Stomach (tissue), 4 donors: ENCODE measurements around the gene RARRES2.

Experiments used
- EP300 ChIP-seq: sonication (generic); formaldehyde crosslinking; IDR thresholded peaks from one replicate; pipeline ENCODE4 v1.6.1; 2017; ENCODE audit warnings: antibody characterized with exemption
- POLR2A ChIP-seq, 4 donors: fragments of 450-650 bp; IDR thresholded peaks; one replicate each; pipeline ENCODE4 v1.6.1; 2016; ENCODE audit warnings: antibody characterized with exemption in 4 of 4, control low read depth in 2 of 4, mild to moderate bottlenecking in 1 of 4, moderate library complexity in 1 of 4
- POLR2AphosphoS5 ChIP-seq, 3 donors: sonication (generic); formaldehyde crosslinking; IDR thresholded peaks; one replicate each; pipeline ENCODE4 v1.6.1; 2016; ENCODE audit warnings: antibody characterized with exemption in 3 of 3
- TF ChIP-seq, protein P1 (sequence below), 7 experiments: fragments of 450-650 bp in 4 of 7; fragments of 200-600 bp in 3 of 7; sonication (generic) in 3 of 7; IDR thresholded peaks; one replicate each; pipeline ENCODE4 v1.5.1; 2016 to 2019; ENCODE audit warnings: antibody characterized with exemption in 7 of 7, control low read depth in 2 of 7, mild to moderate bottlenecking in 1 of 7

DNA sequence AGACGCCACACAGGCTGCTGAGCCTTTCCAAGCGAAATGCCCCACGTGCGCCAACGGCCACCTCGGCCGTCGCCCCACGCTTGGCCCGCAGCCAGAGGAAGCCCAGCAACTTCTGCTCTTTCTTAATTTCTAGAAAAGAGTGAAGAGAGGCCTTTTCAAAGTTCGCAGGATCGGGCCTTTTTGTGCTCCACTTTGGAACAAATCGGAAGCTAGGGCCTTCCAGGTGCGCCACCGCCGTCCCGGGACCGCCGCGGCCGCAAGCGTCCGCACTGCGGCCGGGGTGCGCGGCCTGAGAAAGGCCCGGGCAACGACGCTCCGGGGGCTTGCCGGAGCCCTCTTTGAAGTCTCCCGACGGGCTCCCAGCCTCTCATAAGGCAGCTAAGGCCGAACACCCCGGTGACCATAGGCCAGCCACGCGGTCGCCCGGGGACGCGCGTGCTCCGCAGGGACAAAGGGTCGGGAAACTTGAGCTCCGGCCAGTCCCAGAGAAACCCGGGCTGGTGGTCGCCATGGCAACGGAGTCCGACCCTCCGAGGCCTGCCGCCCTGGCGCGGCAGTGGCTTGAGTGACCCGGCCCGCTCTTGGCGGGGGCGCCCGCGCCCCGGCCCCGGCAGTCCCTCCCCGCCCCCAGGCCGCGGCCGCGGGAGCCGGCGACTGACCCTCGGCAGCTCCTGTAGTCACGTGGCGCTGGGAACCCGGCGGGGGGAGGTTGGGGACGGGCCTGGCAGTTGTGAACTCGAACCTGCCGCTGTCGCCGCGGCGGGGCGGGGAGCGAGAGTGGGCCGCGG is 26.9 kb upstream of the RARRES2 start, which contains the start of gene REPIN1:
- TF ChIP-seq POLR2A (IDR thresholded peaks at IDR 0.05) (no peak), EP300 (no peak), POLR2AphosphoS5 (IDR thresholded peaks at IDR 0.05) (peak; percentile 71 to 89 (median 82))
- TF ChIP-seq, protein P1, sequence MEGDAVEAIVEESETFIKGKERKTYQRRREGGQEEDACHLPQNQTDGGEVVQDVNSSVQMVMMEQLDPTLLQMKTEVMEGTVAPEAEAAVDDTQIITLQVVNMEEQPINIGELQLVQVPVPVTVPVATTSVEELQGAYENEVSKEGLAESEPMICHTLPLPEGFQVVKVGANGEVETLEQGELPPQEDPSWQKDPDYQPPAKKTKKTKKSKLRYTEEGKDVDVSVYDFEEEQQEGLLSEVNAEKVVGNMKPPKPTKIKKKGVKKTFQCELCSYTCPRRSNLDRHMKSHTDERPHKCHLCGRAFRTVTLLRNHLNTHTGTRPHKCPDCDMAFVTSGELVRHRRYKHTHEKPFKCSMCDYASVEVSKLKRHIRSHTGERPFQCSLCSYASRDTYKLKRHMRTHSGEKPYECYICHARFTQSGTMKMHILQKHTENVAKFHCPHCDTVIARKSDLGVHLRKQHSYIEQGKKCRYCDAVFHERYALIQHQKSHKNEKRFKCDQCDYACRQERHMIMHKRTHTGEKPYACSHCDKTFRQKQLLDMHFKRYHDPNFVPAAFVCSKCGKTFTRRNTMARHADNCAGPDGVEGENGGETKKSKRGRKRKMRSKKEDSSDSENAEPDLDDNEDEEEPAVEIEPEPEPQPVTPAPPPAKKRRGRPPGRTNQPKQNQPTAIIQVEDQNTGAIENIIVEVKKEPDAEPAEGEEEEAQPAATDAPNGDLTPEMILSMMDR (IDR thresholded peaks at IDR 0.05) = no peak
